ENCODE data around the gene UBXN10. TPM values are rescaled to one million over a fixed set of nuclear protein-coding genes. Genes with fewer than 3 reads are reported as not detected.

UBXN10 gene
- total RNA-seq, 4 donors from 2014 or later, result 0.18 to 4.3 (median 0.19) TPM; not detected in 1

DNA sequence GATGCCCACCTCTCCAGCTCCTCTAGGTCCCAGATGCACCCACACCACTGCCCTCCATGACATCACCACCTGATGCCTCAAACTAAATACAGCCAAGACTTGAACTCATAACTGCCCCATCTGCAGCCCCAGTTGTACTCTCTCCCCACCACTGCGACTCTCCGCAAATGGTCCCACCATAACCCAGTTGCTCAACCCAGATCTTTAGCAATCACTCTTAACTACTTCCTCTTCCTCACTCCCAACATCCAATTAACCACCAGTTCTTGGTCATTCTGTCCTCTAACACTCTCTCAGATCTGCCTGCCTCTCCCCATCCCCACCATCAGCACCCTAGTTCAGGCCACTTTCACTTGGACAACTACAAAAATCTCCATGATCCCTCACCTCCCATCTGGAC lies 37.2 kb downstream of the UBXN10 start:
- H3K4me3 ChIP-seq, result no peak overlapping the region
- no peaks in the 10 kb centered on the region for H3K9me3 ChIP-seq
- ATAC-seq (no peak), DNase-seq (no peak)
- TF ChIP-seq POLR2A (IDR thresholded peaks at IDR 0.05) (no peak), CTCF (IDR thresholded peaks at IDR 0.05 in 4 of 5, conservative IDR thresholded peaks at IDR 0.05 in 1 of 5) (no peak)
- H3K4me1 ChIP-seq, result no peaks in the 10 kb centered on the region
- H3K36me3 ChIP-seq, result no peaks in the 10 kb centered on the region
- intact Hi-C loops (cut with DNase I; ENCODE audit: low total_unique reads), result no loop called here
- peaks cover 0 to 26% (median 14%) of the 10 kb centered on the region in 3 donors for H3K27me3 ChIP-seq
- no peak overlapping the region for H3K27ac ChIP-seq
- in situ Hi-C loops (cut with MboI; ENCODE audit: low sequenced_read_pairs in 4 of 4), result no loop called here

- Histone ChIP-seq H3K27me3 (peaks cover 0 to 26% (median 14%) of the 10 kb centered on the region in 3 donors), H3K9me3 (no peaks in the 10 kb centered on the region), H3K4me3 (no peak overlapping the region), H3K36me3 (no peaks in the 10 kb centered on the region), H3K4me1 (no peaks in the 10 kb centered on the region), H3K27ac (no peak overlapping the region)
- no peak for TF ChIP-seq POLR2A (IDR thresholded peaks at IDR 0.05)
- intact Hi-C loops (cut with DNase I; ENCODE audit: low total_unique reads) (no loop called here), in situ Hi-C loops (cut with MboI; ENCODE audit: low sequenced_read_pairs in 4 of 4) (no loop called here)
- ATAC-seq (no peak), DNase-seq (no peak)
Measured at GRCh38 chr1:20223551-20224419, 37.9 kb downstream of the UBXN10 start.

DNA sequence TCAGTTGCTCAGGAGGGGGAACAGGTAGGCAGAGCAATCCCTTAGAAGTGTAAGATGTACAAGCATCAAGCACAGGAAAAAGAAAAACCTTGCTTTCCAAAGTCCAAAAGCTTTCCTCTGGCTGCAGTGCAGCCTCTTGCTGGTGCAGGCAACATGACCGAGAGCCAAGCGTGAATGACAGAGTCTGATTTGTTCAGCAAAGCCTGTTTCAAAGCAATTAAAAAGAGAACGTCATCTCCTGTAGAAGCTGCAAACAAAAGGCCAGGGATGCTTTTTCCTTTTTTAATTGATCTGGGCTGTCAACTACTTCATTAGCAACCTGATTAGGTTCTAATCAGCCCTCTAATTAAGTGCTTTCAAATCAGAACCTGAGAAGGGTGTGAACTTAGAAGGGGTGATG lies 38.6 kb downstream of the UBXN10 start:
- in situ Hi-C loops (cut with MboI; ENCODE audit: low sequenced_read_pairs in 4 of 4), result no loop called here
- Histone ChIP-seq H3K9me3 (no peaks in the 10 kb centered on the region), H3K36me3 (no peaks in the 10 kb centered on the region), H3K27me3 (peaks cover 0 to 26% (median 14%) of the 10 kb centered on the region in 3 donors), H3K4me1 (no peaks in the 10 kb centered on the region), H3K27ac (no peak overlapping the region), H3K4me3 (no peak overlapping the region)
- ATAC-seq (no peak), DNase-seq (no peak)
- intact Hi-C loops (cut with DNase I; ENCODE audit: low total_unique reads), result no loop called here
- TF ChIP-seq POLR2A (IDR thresholded peaks at IDR 0.05) (no peak), CTCF (IDR thresholded peaks at IDR 0.05 in 4 of 5, conservative IDR thresholded peaks at IDR 0.05 in 1 of 5) (no peak)

DNA sequence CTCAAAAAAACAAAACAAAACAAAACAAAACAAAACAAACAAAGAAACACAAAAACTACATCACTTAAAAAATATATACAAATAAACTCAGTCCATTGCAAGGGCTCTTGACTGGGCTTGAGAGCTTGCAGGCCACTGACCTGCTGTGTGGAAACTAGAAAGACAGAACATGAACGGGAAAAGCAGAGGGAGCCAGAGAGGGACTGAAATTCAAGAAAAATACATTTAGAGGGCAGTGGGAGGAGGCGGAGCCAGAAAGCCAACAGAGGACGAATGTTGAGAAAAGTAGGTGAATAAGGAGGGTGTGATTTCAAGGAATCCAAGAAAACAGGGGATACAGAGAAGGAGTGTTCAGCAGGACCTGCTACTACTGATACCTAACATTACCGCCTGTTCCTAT lies 41.8 kb downstream of the UBXN10 start:
- TF ChIP-seq POLR2A (IDR thresholded peaks at IDR 0.05) (no peak), CTCF (IDR thresholded peaks at IDR 0.05 in 4 of 5, conservative IDR thresholded peaks at IDR 0.05 in 1 of 5) (no peak)
- in situ Hi-C loops (cut with MboI; ENCODE audit: low sequenced_read_pairs in 4 of 4) (no loop called here), intact Hi-C loops (cut with DNase I; ENCODE audit: low total_unique reads) (no loop called here)
- H3K9me3 ChIP-seq, result no peaks in the 10 kb centered on the region
- no peaks in the 10 kb centered on the region for H3K36me3 ChIP-seq
- no peaks in the 10 kb centered on the region for H3K4me1 ChIP-seq
- no peak for ATAC-seq
- no peak overlapping the region for H3K4me3 ChIP-seq
- H3K27me3 ChIP-seq, result peaks cover 0 to 29% (median 14%) of the 10 kb centered on the region in 3 donors
- DNase-seq, result no peak
- H3K27ac ChIP-seq, result no peak overlapping the region

GRCh38 chr1:20228314-20228825 lies 42.5 kb downstream of the UBXN10 start:
- H3K27ac ChIP-seq, result no peak overlapping the region
- no peaks in the 10 kb centered on the region for H3K36me3 ChIP-seq
- no peaks in the 10 kb centered on the region for H3K9me3 ChIP-seq
- in situ Hi-C loops (cut with MboI; ENCODE audit: low sequenced_read_pairs in 4 of 4), result no loop called here
- H3K4me3 ChIP-seq, result no peak overlapping the region
- TF ChIP-seq CTCF (IDR thresholded peaks at IDR 0.05 in 4 of 5, conservative IDR thresholded peaks at IDR 0.05 in 1 of 5), result no peak
- no peak for TF ChIP-seq POLR2A (IDR thresholded peaks at IDR 0.05)
- DNase-seq, result no peak
- peaks cover under 1 to 29% (median 14%) of the 10 kb centered on the region in 3 donors for H3K27me3 ChIP-seq
- intact Hi-C loops (cut with DNase I; ENCODE audit: low total_unique reads), result no loop called here
- no peak for ATAC-seq
- H3K4me1 ChIP-seq, result no peaks in the 10 kb centered on the region
